ENCODE data around the gene MTG2. TPM values are rescaled to one million over a fixed set of nuclear protein-coding genes. Genes with fewer than 3 reads are reported as not detected.

Gene MTG2
- total and polyA plus RNA-seq, 2 of the 13 experiments (the other 11 are each of a cell fraction or from before 2014, with no cell fraction given), result 20.4 to 37.8 TPM

DNA sequence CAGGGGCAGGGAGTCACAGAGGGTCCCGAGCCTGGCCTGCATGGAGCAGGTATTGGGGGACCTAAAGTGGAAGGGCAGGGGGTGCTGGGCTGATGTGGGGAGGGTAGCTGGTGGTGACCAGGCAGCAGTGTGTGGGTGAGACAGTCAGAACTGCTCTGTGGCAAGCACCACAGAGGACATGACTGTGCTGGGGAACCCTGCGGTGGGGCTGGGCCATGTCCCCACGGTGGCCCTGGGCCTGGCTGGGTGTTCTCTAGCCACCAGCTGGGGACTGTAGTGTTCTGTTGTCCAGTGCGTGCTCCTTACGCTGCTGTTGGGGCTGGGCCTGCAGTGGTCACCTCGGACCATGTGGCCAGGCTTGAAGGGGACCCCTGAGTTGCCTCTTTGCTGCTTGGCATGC lies 35.7 kb upstream of the MTG2 start (continued):
- TF ChIP-seq, protein P1, sequence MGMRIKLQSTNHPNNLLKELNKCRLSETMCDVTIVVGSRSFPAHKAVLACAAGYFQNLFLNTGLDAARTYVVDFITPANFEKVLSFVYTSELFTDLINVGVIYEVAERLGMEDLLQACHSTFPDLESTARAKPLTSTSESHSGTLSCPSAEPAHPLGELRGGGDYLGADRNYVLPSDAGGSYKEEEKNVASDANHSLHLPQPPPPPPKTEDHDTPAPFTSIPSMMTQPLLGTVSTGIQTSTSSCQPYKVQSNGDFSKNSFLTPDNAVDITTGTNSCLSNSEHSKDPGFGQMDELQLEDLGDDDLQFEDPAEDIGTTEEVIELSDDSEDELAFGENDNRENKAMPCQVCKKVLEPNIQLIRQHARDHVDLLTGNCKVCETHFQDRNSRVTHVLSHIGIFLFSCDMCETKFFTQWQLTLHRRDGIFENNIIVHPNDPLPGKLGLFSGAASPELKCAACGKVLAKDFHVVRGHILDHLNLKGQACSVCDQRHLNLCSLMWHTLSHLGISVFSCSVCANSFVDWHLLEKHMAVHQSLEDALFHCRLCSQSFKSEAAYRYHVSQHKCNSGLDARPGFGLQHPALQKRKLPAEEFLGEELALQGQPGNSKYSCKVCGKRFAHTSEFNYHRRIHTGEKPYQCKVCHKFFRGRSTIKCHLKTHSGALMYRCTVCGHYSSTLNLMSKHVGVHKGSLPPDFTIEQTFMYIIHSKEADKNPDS (CRISPR knock-in tag; IDR thresholded peaks at IDR 0.05), result no peak
- no peak for TF ChIP-seq U2AF2 (IDR thresholded peaks at IDR 0.05; ENCODE audit: low read depth, low read length)
- no peak for TF ChIP-seq NR2F1 (CRISPR knock-in tag; IDR thresholded peaks at IDR 0.05)
- TF ChIP-seq NFIB (CRISPR knock-in tag; IDR thresholded peaks at IDR 0.05; ENCODE audit: borderline replicate concordance), result no peak
- no peak for TF ChIP-seq SIN3A (IDR thresholded peaks at IDR 0.05; ENCODE audit: borderline replicate concordance, low read depth, low read length)
- no peak for TF ChIP-seq ERF (CRISPR knock-in tag; IDR thresholded peaks at IDR 0.05)
- TF ChIP-seq, protein P2, sequence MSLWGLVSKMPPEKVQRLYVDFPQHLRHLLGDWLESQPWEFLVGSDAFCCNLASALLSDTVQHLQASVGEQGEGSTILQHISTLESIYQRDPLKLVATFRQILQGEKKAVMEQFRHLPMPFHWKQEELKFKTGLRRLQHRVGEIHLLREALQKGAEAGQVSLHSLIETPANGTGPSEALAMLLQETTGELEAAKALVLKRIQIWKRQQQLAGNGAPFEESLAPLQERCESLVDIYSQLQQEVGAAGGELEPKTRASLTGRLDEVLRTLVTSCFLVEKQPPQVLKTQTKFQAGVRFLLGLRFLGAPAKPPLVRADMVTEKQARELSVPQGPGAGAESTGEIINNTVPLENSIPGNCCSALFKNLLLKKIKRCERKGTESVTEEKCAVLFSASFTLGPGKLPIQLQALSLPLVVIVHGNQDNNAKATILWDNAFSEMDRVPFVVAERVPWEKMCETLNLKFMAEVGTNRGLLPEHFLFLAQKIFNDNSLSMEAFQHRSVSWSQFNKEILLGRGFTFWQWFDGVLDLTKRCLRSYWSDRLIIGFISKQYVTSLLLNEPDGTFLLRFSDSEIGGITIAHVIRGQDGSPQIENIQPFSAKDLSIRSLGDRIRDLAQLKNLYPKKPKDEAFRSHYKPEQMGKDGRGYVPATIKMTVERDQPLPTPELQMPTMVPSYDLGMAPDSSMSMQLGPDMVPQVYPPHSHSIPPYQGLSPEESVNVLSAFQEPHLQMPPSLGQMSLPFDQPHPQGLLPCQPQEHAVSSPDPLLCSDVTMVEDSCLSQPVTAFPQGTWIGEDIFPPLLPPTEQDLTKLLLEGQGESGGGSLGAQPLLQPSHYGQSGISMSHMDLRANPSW (CRISPR knock-in tag; IDR thresholded peaks at IDR 0.05; ENCODE audit: borderline replicate concordance), result no peak
- no peak for TF ChIP-seq ZNF674 (CRISPR knock-in tag; IDR thresholded peaks at IDR 0.05; ENCODE audit: low read depth)
- TF ChIP-seq, protein P3, sequence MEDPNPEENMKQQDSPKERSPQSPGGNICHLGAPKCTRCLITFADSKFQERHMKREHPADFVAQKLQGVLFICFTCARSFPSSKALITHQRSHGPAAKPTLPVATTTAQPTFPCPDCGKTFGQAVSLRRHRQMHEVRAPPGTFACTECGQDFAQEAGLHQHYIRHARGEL (CRISPR knock-in tag; IDR thresholded peaks at IDR 0.05), result 0 out of 2 replicates have a peak, but pooled peaks have one; percentile 35
- TF ChIP-seq, protein P4, sequence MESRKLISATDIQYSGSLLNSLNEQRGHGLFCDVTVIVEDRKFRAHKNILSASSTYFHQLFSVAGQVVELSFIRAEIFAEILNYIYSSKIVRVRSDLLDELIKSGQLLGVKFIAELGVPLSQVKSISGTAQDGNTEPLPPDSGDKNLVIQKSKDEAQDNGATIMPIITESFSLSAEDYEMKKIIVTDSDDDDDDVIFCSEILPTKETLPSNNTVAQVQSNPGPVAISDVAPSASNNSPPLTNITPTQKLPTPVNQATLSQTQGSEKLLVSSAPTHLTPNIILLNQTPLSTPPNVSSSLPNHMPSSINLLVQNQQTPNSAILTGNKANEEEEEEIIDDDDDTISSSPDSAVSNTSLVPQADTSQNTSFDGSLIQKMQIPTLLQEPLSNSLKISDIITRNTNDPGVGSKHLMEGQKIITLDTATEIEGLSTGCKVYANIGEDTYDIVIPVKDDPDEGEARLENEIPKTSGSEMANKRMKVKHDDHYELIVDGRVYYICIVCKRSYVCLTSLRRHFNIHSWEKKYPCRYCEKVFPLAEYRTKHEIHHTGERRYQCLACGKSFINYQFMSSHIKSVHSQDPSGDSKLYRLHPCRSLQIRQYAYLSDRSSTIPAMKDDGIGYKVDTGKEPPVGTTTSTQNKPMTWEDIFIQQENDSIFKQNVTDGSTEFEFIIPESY (CRISPR knock-in tag; IDR thresholded peaks at IDR 0.05), result no peak
- no peak for TF ChIP-seq ZNF24 (IDR thresholded peaks at IDR 0.05)
- TF ChIP-seq ARHGAP35 (CRISPR knock-in tag; IDR thresholded peaks at IDR 0.05; ENCODE audit: borderline replicate concordance), result no peak
- TF ChIP-seq HMGA1 (CRISPR knock-in tag; conservative IDR thresholded peaks at IDR 0.05), result no peak
- TF ChIP-seq, protein P5, sequence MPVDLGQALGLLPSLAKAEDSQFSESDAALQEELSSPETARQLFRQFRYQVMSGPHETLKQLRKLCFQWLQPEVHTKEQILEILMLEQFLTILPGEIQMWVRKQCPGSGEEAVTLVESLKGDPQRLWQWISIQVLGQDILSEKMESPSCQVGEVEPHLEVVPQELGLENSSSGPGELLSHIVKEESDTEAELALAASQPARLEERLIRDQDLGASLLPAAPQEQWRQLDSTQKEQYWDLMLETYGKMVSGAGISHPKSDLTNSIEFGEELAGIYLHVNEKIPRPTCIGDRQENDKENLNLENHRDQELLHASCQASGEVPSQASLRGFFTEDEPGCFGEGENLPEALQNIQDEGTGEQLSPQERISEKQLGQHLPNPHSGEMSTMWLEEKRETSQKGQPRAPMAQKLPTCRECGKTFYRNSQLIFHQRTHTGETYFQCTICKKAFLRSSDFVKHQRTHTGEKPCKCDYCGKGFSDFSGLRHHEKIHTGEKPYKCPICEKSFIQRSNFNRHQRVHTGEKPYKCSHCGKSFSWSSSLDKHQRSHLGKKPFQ (CRISPR knock-in tag; IDR thresholded peaks at IDR 0.05; ENCODE audit: insufficient replicate concordance), result no peak
- TF ChIP-seq ZNF562 (CRISPR knock-in tag; IDR thresholded peaks at IDR 0.05; ENCODE audit: borderline replicate concordance), result no peak
- no peak for TF ChIP-seq ZNF841 (CRISPR knock-in tag; IDR thresholded peaks at IDR 0.05; ENCODE audit: borderline replicate concordance)
- 0 out of 2 replicates have a peak, but pooled peaks have one; percentile 76 for TF ChIP-seq ZNF354B (CRISPR knock-in tag; IDR thresholded peaks at IDR 0.05)
- no peak for TF ChIP-seq ZFYVE20 (CRISPR knock-in tag; IDR thresholded peaks at IDR 0.05; ENCODE audit: borderline replicate concordance, low read depth)

All from HepG2 (cell line).